H1 (cell line): ENCODE results near the gene SOS1. TPM values are rescaled to one million over a fixed set of nuclear protein-coding genes. Genes with fewer than 3 reads are reported as not detected.

Experiments
- CTCF ChIA-PET: fragments of 300-600 bp; sonication (Branson Sonifier 250); formaldehyde crosslinking; loops from one replicate; lab custom pipeline; 2021; ENCODE audit not compliant: partially characterized antibody; lab: Charles Lee
- POLR2A ChIA-PET: fragments of 300-600 bp; sonication (Branson Sonifier 250); formaldehyde crosslinking; loops from one replicate; lab custom pipeline; 2021; ENCODE audit warnings: inconsistent platforms; ENCODE audit not compliant: partially characterized antibody; lab: Charles Lee
- DNase-seq, 2 experiments: peaks; one replicate each; pipeline versions ENCODE4 v3.0.0 to v3.0.0-alpha.2; 2010 to 2022; ENCODE audit warnings: low spot score in 2 of 2, low read depth in 1 of 2, mixed read lengths in 1 of 2
- FAIRE-seq: peaks from 2 replicates; lab custom pipeline; 2011; peaks lifted over from hg19 to GRCh38; lab: Jason Lieb, UNC
- H2AFZ ChIP-seq: 2 replicates; pipeline ENCODE4 v1.8.1; 2012; ENCODE audit warnings: low read length, inconsistent platforms
- H2AK5ac ChIP-seq: 2 replicates; pipeline ENCODE4 v1.6.1; 2013; ENCODE audit warnings: low read depth, low read length
- H2BK120ac ChIP-seq: replicated peaks from 2 replicates; pipeline ENCODE3; 2013; ENCODE audit warnings: low read depth, low read length, inconsistent platforms
- H2BK12ac ChIP-seq: 2 replicates; pipeline ENCODE4 v1.6.1; 2013; ENCODE audit warnings: low read depth, low read length
- H2BK15ac ChIP-seq: 2 replicates; pipeline ENCODE4 v1.6.1; 2013; ENCODE audit warnings: low read length
- H2BK20ac ChIP-seq: 2 replicates; pipeline ENCODE4 v1.6.1; 2013; ENCODE audit warnings: low read length
- H2BK5ac ChIP-seq: 2 replicates; pipeline ENCODE4 v1.6.1; 2013; ENCODE audit warnings: low read depth, low read length
- H3K14ac ChIP-seq: 2 replicates; pipeline ENCODE4 v1.6.1; 2013; ENCODE audit warnings: inconsistent platforms; ENCODE audit not compliant: insufficient read length
- H3K18ac ChIP-seq: 2 replicates; pipeline ENCODE4 v1.6.1; 2013; ENCODE audit warnings: low read length; ENCODE audit errors: extremely low read depth
- H3K23ac ChIP-seq: 2 replicates; pipeline ENCODE4 v1.6.1; 2013; ENCODE audit warnings: inconsistent platforms; ENCODE audit not compliant: insufficient read length
- H3K23me2 ChIP-seq: 2 replicates; pipeline ENCODE4 v1.6.1; 2013; ENCODE audit warnings: low read depth, low read length
- H3K27ac ChIP-seq: 2 replicates; pipeline ENCODE4 v1.6.1; 2011; ENCODE audit warnings: low read depth, low read length, inconsistent platforms
- H3K27me3 ChIP-seq, 4 experiments: replicated peaks in 1 of 4; 1 replicate in 1 of 4; 2 replicates in 3 of 4; pipeline versions ENCODE4 v1.6.1 to v1.8.1; 2011 to 2013; ENCODE audit warnings: low read length in 3 of 4, mild to moderate bottlenecking in 3 of 4, inconsistent platforms in 2 of 4, mixed read lengths in 2 of 4, moderate library complexity in 1 of 4; ENCODE audit not compliant: control insufficient read depth in 3 of 4, insufficient read depth in 3 of 4; ENCODE audit errors: extremely low read depth in 1 of 4
- H3K36me3 ChIP-seq, 4 experiments: 2 replicates each; pipeline versions ENCODE4 v1.6.1 to v1.8.1; 2011 to 2013; ENCODE audit warnings: mild to moderate bottlenecking in 4 of 4, low read length in 3 of 4, moderate library complexity in 2 of 4, control low read depth in 1 of 4, inconsistent platforms in 1 of 4; ENCODE audit not compliant: insufficient read depth in 4 of 4, control insufficient read depth in 2 of 4
- H3K4ac ChIP-seq: replicated peaks from 2 replicates; pipeline ENCODE3; 2013; ENCODE audit warnings: low read length, low read depth, mixed read lengths, inconsistent platforms; ENCODE audit not compliant: insufficient read length
- H3K4me1 ChIP-seq, 4 experiments: replicated peaks in 1 of 4; 1 replicate in 1 of 4; 2 replicates in 3 of 4; pipeline versions ENCODE4 v1.6.1 to v1.8.1; 2011 to 2013; ENCODE audit warnings: low read length in 3 of 4, inconsistent platforms in 2 of 4, mixed read lengths in 1 of 4; ENCODE audit not compliant: insufficient read depth in 4 of 4, control insufficient read depth in 3 of 4
- H3K4me2 ChIP-seq, 2 experiments: 2 replicates each; pipeline versions ENCODE4 v1.6.1 to v1.8.1; 2011 to 2013; ENCODE audit warnings: low read depth in 2 of 2, low read length in 2 of 2, control low read depth in 1 of 2, inconsistent platforms in 1 of 2, mild to moderate bottlenecking in 1 of 2; ENCODE audit not compliant: insufficient read depth in 1 of 2
- H3K4me3 ChIP-seq, 4 experiments: fragments of 200-600, 300-600 bp in 1 of 4; sonication (generic), shearing (Covaris generic), sonication (Bioruptor Twin) in 1 of 4; 2 replicates each; pipeline versions ENCODE4 v1.5.1 to v1.8.1; 2011 to 2016; ENCODE audit warnings: low read length in 4 of 4, low read depth in 3 of 4, control low read depth in 2 of 4, inconsistent platforms in 2 of 4, mild to moderate bottlenecking in 2 of 4, mixed read lengths in 1 of 4, moderate library complexity in 1 of 4; ENCODE audit not compliant: insufficient read depth in 2 of 4; ENCODE audit errors: extremely low read depth in 1 of 4
- H3K56ac ChIP-seq: replicated peaks from 2 replicates; pipeline ENCODE3; 2013; ENCODE audit warnings: low read depth, mild to moderate bottlenecking, mixed read lengths, low read length, inconsistent platforms; ENCODE audit not compliant: insufficient read length
- H3K79me1 ChIP-seq: 2 replicates; pipeline ENCODE4 v1.6.1; 2013; ENCODE audit warnings: low read depth, low read length, control low read depth
- H3K79me2 ChIP-seq, 2 experiments: 2 replicates each; pipeline versions ENCODE4 v1.6.1 to v1.8.1; 2012 to 2013; ENCODE audit warnings: low read length in 2 of 2, mild to moderate bottlenecking in 2 of 2, inconsistent platforms in 1 of 2; ENCODE audit not compliant: insufficient read depth in 2 of 2, control insufficient read depth in 1 of 2
- H3K9ac ChIP-seq, 4 experiments: replicated peaks in 1 of 4; 1 replicate in 1 of 4; 2 replicates in 3 of 4; pipeline versions ENCODE4 v1.6.1 to v1.8.1; 2011 to 2013; ENCODE audit warnings: low read depth in 3 of 4, low read length in 3 of 4, control low read depth in 2 of 4, mild to moderate bottlenecking in 2 of 4, moderate library complexity in 2 of 4, inconsistent platforms in 1 of 4; ENCODE audit errors: extremely low read depth in 1 of 4
- H3K9me3 ChIP-seq, 2 experiments: 2 replicates each; pipeline versions ENCODE4 v1.6.1 to v1.8.1; 2012 to 2013; ENCODE audit warnings: mild to moderate bottlenecking in 2 of 2, moderate library complexity in 2 of 2, control low read depth in 1 of 2, inconsistent platforms in 1 of 2, low read depth in 1 of 2, low read length in 1 of 2, mixed read lengths in 1 of 2; ENCODE audit not compliant: insufficient read depth in 2 of 2
- H4K20me1 ChIP-seq, 2 experiments: replicated peaks in 1 of 2; 2 replicates each; pipeline versions ENCODE3 to v1.8.1; 2011 to 2013; ENCODE audit warnings: inconsistent platforms in 2 of 2, low read length in 2 of 2, mild to moderate bottlenecking in 1 of 2; ENCODE audit not compliant: insufficient read depth in 2 of 2, control insufficient read depth in 1 of 2
- H4K5ac ChIP-seq: 2 replicates; pipeline ENCODE4 v1.6.1; 2013; ENCODE audit warnings: low read length, low read depth, mixed read lengths, inconsistent platforms; ENCODE audit not compliant: insufficient read length
- H4K8ac ChIP-seq: 2 replicates; pipeline ENCODE4 v1.8.0; 2013; ENCODE audit warnings: mild to moderate bottlenecking, moderate library complexity, low read length, inconsistent platforms; ENCODE audit not compliant: insufficient read depth; ENCODE audit errors: extremely low read depth
- H4K91ac ChIP-seq: replicated peaks from 2 replicates; pipeline ENCODE3; 2013; ENCODE audit warnings: low read length, mixed read lengths, inconsistent platforms; ENCODE audit not compliant: insufficient read length
- BACH1 ChIP-seq: IDR thresholded peaks from 2 replicates; pipeline ENCODE4 v1.6.1; 2012; ENCODE audit warnings: low read length, improper control_type of control experiment
- BRCA1 ChIP-seq: IDR thresholded peaks from 2 replicates; pipeline ENCODE4 v1.6.1; 2012; ENCODE audit warnings: low read depth, low read length, improper control_type of control experiment
- CBX8 ChIP-seq: fragments of 300-800, 300-1000 bp; sonication (generic); IDR thresholded peaks from 2 replicates; pipeline ENCODE4 v1.7.1; 2016; ENCODE audit warnings: low read depth, low read length, borderline replicate concordance
- GABPA ChIP-seq: IDR thresholded peaks from 2 replicates; pipeline ENCODE4 v1.6.1; 2011; ENCODE audit warnings: mild to moderate bottlenecking, low read length, moderate library complexity, borderline replicate concordance; ENCODE audit not compliant: insufficient read depth
- JUN ChIP-seq: IDR thresholded peaks from 2 replicates; pipeline ENCODE4 v1.6.1; 2011; ENCODE audit warnings: low read depth, mild to moderate bottlenecking, improper control_type of control experiment, low read length
- KDM1A ChIP-seq: fragments of 200-600, 300-600 bp; sonication (generic); IDR thresholded peaks from 2 replicates; pipeline ENCODE4 v1.7.1; 2016; ENCODE audit warnings: mild to moderate bottlenecking, low read length, borderline replicate concordance
- POLR2A ChIP-seq, 2 experiments: IDR thresholded peaks; 1 replicate in 1 of 2; 2 replicates in 1 of 2; pipeline ENCODE4 v1.6.1; 2011; ENCODE audit warnings: low read depth in 2 of 2, low read length in 2 of 2, mild to moderate bottlenecking in 2 of 2; ENCODE audit errors: control extremely low read depth in 1 of 2
- SAP30 ChIP-seq: fragments of 300-600 bp; sonication (generic); IDR thresholded peaks from 2 replicates; pipeline ENCODE4 v1.7.1; 2012; ENCODE audit warnings: low read length, moderate library complexity, mild to moderate bottlenecking, inconsistent platforms; ENCODE audit not compliant: insufficient read depth, insufficient replicate concordance
- SIN3A ChIP-seq, 2 experiments: IDR thresholded peaks in 1 of 2; conservative IDR thresholded peaks in 1 of 2; 2 replicates each; pipeline ENCODE4 v1.6.1; 2011 to 2012; ENCODE audit warnings: low read length in 2 of 2, improper control_type of control experiment in 1 of 2, low read depth in 1 of 2, mild to moderate bottlenecking in 1 of 2
- SIRT6 ChIP-seq: IDR thresholded peaks from one replicate; pipeline ENCODE4 v1.7.1; 2012; ENCODE audit warnings: low read length, inconsistent platforms
- SP1 ChIP-seq: IDR thresholded peaks from 2 replicates; pipeline ENCODE4 v1.6.1; 2011; ENCODE audit warnings: low read depth, low read length
- WGBS, 2 experiments: shearing (Covaris generic) in 1 of 2; methylation state at CpG; one replicate each; pipeline versions ENCODE4 v1.1.6 to v1.1.7; 2013 to 2015; ENCODE audit warnings: low lambda C conversion rate in 2 of 2, mixed read lengths in 2 of 2, inconsistent platforms in 1 of 2, low coverage in 1 of 2, missing lambda C conversion rate in 1 of 2; ENCODE audit not compliant: insufficient replicate concordance in 2 of 2, insufficient coverage in 1 of 2, insufficient read length in 1 of 2; ENCODE audit errors: extremely low coverage in 1 of 2, missing lambda C conversion rate in 1 of 2; 5-methylcytosine and 5-hydroxymethylcytosine counted together
- polyA plus RNA-seq, 7 experiments: library from polyadenylated mRNA; depleted of rRNA in 3 of 7; stranded (reverse) in 5 of 7; unstranded in 2 of 7; fragments of >200 nt in 5 of 7; fragments of 200-250 nt in 2 of 7; gene quantifications; 1 replicate in 5 of 7; 2 replicates in 1 of 7; 4 replicates in 1 of 7; pipeline versions ENCODE4 v1.2.1 to v1.2.3, GENCODE V29; 2011 to 2013; ENCODE audit warnings: missing spikeins in 2 of 7, mixed read lengths in 2 of 7
- total RNA-seq: library from RNA; stranded (reverse); fragmentation: NEBNext Ultra II Directional; extraction: Animal tissue kit (Norgen Biotek cat#: 25700); gene quantifications from 2 replicates; pipeline ENCODE4 v1.2.1, GENCODE V29; 2021

Gene SOS1
- total and polyA plus RNA-seq, 2 of the 8 experiments (the other 6 are each of a cell fraction or from before 2014, with no cell fraction given), result 25.7 to 27.0 TPM

DNA sequence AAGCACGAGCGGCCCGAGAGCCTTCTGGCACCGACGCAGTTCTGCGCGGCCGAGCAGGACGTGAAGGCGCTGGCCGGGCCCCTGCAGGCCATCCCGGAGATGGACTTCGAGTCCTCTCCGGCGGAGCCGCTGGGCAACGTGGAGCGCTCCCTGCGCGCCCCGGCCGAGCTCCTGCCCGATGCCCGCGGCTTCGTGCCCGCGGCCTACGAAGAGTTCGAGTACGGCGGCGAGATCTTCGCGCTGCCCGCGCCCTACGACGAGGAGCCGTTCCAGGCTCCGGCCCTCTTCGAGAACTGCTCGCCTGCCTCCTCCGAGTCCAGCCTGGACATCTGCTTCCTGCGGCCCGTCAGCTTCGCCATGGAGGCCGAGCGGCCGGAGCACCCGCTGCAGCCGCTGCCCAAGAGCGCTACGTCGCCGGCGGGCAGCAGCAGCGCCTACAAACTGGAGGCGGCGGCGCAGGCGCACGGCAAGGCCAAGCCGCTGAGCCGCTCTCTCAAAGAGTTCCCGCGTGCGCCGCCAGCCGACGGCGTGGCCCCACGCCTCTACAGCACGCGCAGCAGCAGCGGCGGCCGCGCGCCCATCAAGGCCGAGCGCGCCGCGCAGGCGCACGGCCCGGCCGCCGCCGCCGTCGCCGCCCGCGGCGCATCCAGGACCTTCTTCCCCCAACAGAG lies 160.8 kb downstream of the SOS1 start:
- H3K56ac ChIP-seq, result no peak overlapping the region
- TF ChIP-seq SIN3A (conservative IDR thresholded peaks at IDR 0.05 in 1 of 2, IDR thresholded peaks at IDR 0.05 in 1 of 2; ENCODE audit: low read depth in 1 of 2, low read length in 2 of 2) (0 out of 4 replicates have a peak, but pooled peaks of 1 of the 2 experiments have one; percentile 22), JUN (no peak), SIRT6 (no peak), POLR2A (IDR thresholded peaks at IDR 0.05; ENCODE audit: control extremely low read depth in 1 of 2, low read depth in 2 of 2, low read length in 2 of 2) (no peak), CBX8 (no peak), SAP30 (no peak), GABPA (no peak), SP1 (no peak), BACH1 (no peak), BRCA1 (no peak), KDM1A (no peak)

More for the DNA sequence above, 160.8 kb downstream of the SOS1 start:
- CTCF ChIA-PET, result interaction anchor here (0.6 to 4.1 kb wide), 7 partner anchors 10 to 146 kb away, joined by 3 to 48 read pairs (median 4); no protein-coding TSS in a partner anchor
- H3K4me1 ChIP-seq, result peaks cover 0 to 5% (median under 1%) of the 10 kb centered on the region in 4 experiments; a peak in 1 of 7 replicates
- H3K27me3 ChIP-seq, result peaks cover 2 to 28% (median 23%) of the 10 kb centered on the region in 4 experiments
- H2AK5ac ChIP-seq, result no peak overlapping the region
- H2BK5ac ChIP-seq, result no peak overlapping the region
- peak overlapping the region; percentile 91 for H4K8ac ChIP-seq
- peak overlapping the region; percentile 76; the same call in 1 of the 2 replicates for H2AFZ ChIP-seq
- H3K79me2 ChIP-seq, result no peaks in the 10 kb centered on the region
- DNase-seq (peak; percentile 68 to 76), FAIRE-seq (no peak)
- no peak overlapping the region for H3K14ac ChIP-seq
- H3K18ac ChIP-seq, result peak overlapping the region; percentile 76
- H4K5ac ChIP-seq, result no peak overlapping the region
- H4K91ac ChIP-seq, result peak overlapping the region; percentile 76
- no peak overlapping the region for H3K4ac ChIP-seq
- H3K36me3 ChIP-seq, result no peaks in the 10 kb centered on the region; a peak in 1 of 8 replicates
- no peaks in the 10 kb centered on the region for H3K23me2 ChIP-seq
- 28% methylated on average over 81 of the region's 97 CpGs; no CpG with 5 or more reads in 1 of the 2 experiments for WGBS, 2 experiments
- H4K20me1 ChIP-seq, result no peaks in the 10 kb centered on the region
- no peak overlapping the region for H3K23ac ChIP-seq
- H3K27ac ChIP-seq, result no peak overlapping the region
- H2BK15ac ChIP-seq, result 0 out of 2 replicates have a peak overlapping the region, but pooled peaks have one; percentile 40
- peak overlapping the region; percentile 25 to 54 (median 34) for H3K4me3 ChIP-seq
- no peak overlapping the region for H2BK12ac ChIP-seq
- POLR2A ChIA-PET, result interaction anchor here (0.6 to 2.1 kb wide), 8 partner anchors 8 to 747 kb away, joined by 3 to 9 read pairs (median 4); partner anchors contain the start of gene SRSF7
- H3K9ac ChIP-seq, result peak overlapping the region in 1 of 4 experiments; percentile 6; a peak in 2 of 7 replicates
- peak overlapping the region; percentile 68 for H3K4me2 ChIP-seq
- no peak overlapping the region for H2BK20ac ChIP-seq
- no peaks in the 10 kb centered on the region for H3K79me1 ChIP-seq
- H2BK120ac ChIP-seq, result no peak overlapping the region
- H3K9me3 ChIP-seq, result peaks cover 0 to 7% of the 10 kb centered on the region in 2 experiments; a peak in 1 of 4 replicates
